ENCODE data around the gene CKAP2L. TPM values are rescaled to one million over a fixed set of nuclear protein-coding genes. Genes with fewer than 3 reads are reported as not detected.

The CKAP2L gene
- total and polyA plus RNA-seq, 9 of the 15 experiments (the other 6 are each of a cell fraction or from before 2014, with no cell fraction given) = 10.4 to 21.9 (median 14.2) TPM

DNA sequence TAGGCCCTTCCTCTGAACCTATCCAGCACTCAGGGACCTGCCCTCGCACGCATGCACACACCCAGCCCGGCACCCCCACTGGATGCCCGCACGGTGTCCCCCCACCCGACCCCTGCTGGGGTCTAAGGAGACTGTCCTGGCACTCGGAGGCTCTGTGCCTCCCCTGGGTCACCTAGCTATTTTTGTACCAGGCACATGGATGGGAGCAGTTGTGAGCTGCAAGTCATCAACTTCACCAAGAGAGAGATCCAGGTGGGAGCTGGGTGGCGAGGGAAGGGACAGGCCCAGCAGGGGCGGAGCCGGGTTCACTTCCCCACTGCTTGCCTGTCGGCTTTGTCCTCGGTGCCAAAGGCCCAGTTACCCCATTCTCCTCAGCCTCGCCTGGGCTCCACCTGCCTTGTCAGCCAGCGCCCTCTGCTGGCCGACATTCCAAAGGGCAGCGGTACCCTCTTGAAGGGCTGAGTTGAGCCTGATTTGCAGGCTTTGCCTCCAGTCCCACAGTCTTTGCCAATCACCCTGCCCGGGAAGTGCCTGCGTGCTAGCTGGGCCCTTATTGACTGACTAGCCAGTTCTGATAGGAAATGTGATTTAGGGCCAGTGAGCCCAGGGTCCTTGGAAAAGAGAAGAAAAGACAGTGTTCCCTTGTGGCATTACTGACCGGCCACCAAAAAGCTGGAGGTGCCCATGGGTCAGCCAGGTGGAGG, 37.8 kb downstream of the CKAP2L start (continued):
- peak; percentile 56; the same call in 1 of the 2 replicates for TF ChIP-seq JUN (IDR thresholded peaks at IDR 0.05; ENCODE audit: borderline replicate concordance, low read depth, low read length)
- no peak for TF ChIP-seq JUN (CRISPR knock-in tag; IDR thresholded peaks at IDR 0.05; ENCODE audit: borderline replicate concordance)
- no peak for TF ChIP-seq DNMT1 (IDR thresholded peaks at IDR 0.05)
- no peak for TF ChIP-seq ZNF408 (CRISPR knock-in tag; IDR thresholded peaks at IDR 0.05; ENCODE audit: low read depth)
- no peak for TF ChIP-seq MIER1 (IDR thresholded peaks at IDR 0.05; ENCODE audit: low read depth)
- no peak for TF ChIP-seq MCM5 (IDR thresholded peaks at IDR 0.05; ENCODE audit: low read depth)
- no peak for TF ChIP-seq ZNF311 (CRISPR knock-in tag; IDR thresholded peaks at IDR 0.05)
- TF ChIP-seq, protein P1, sequence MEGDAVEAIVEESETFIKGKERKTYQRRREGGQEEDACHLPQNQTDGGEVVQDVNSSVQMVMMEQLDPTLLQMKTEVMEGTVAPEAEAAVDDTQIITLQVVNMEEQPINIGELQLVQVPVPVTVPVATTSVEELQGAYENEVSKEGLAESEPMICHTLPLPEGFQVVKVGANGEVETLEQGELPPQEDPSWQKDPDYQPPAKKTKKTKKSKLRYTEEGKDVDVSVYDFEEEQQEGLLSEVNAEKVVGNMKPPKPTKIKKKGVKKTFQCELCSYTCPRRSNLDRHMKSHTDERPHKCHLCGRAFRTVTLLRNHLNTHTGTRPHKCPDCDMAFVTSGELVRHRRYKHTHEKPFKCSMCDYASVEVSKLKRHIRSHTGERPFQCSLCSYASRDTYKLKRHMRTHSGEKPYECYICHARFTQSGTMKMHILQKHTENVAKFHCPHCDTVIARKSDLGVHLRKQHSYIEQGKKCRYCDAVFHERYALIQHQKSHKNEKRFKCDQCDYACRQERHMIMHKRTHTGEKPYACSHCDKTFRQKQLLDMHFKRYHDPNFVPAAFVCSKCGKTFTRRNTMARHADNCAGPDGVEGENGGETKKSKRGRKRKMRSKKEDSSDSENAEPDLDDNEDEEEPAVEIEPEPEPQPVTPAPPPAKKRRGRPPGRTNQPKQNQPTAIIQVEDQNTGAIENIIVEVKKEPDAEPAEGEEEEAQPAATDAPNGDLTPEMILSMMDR (IDR thresholded peaks at IDR 0.05 in 2 of 3, conservative IDR thresholded peaks at IDR 0.05 in 1 of 3; ENCODE audit: insufficient read depth in 2 of 3, low read depth in 1 of 3, low read length in 3 of 3) = peak; percentile 95 to 98 (median 97)
- TF ChIP-seq, protein P2, sequence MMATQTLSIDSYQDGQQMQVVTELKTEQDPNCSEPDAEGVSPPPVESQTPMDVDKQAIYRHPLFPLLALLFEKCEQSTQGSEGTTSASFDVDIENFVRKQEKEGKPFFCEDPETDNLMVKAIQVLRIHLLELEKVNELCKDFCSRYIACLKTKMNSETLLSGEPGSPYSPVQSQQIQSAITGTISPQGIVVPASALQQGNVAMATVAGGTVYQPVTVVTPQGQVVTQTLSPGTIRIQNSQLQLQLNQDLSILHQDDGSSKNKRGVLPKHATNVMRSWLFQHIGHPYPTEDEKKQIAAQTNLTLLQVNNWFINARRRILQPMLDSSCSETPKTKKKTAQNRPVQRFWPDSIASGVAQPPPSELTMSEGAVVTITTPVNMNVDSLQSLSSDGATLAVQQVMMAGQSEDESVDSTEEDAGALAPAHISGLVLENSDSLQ (IDR thresholded peaks at IDR 0.05) = no peak
- TF ChIP-seq, protein P3, sequence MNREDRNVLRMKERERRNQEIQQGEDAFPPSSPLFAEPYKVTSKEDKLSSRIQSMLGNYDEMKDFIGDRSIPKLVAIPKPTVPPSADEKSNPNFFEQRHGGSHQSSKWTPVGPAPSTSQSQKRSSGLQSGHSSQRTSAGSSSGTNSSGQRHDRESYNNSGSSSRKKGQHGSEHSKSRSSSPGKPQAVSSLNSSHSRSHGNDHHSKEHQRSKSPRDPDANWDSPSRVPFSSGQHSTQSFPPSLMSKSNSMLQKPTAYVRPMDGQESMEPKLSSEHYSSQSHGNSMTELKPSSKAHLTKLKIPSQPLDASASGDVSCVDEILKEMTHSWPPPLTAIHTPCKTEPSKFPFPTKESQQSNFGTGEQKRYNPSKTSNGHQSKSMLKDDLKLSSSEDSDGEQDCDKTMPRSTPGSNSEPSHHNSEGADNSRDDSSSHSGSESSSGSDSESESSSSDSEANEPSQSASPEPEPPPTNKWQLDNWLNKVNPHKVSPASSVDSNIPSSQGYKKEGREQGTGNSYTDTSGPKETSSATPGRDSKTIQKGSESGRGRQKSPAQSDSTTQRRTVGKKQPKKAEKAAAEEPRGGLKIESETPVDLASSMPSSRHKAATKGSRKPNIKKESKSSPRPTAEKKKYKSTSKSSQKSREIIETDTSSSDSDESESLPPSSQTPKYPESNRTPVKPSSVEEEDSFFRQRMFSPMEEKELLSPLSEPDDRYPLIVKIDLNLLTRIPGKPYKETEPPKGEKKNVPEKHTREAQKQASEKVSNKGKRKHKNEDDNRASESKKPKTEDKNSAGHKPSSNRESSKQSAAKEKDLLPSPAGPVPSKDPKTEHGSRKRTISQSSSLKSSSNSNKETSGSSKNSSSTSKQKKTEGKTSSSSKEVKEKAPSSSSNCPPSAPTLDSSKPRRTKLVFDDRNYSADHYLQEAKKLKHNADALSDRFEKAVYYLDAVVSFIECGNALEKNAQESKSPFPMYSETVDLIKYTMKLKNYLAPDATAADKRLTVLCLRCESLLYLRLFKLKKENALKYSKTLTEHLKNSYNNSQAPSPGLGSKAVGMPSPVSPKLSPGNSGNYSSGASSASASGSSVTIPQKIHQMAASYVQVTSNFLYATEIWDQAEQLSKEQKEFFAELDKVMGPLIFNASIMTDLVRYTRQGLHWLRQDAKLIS (CRISPR knock-in tag; IDR thresholded peaks at IDR 0.05) = 0 out of 2 replicates have a peak, but pooled peaks have one; percentile 61
- peak; percentile 58 for TF ChIP-seq ZFX (CRISPR knock-in tag; IDR thresholded peaks at IDR 0.05)
- TF ChIP-seq, protein P4, sequence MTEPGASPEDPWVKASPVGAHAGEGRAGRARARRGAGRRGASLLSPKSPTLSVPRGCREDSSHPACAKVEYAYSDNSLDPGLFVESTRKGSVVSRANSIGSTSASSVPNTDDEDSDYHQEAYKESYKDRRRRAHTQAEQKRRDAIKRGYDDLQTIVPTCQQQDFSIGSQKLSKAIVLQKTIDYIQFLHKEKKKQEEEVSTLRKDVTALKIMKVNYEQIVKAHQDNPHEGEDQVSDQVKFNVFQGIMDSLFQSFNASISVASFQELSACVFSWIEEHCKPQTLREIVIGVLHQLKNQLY (CRISPR knock-in tag; conservative IDR thresholded peaks at IDR 0.05) = no peak
- no peak for TF ChIP-seq PML (IDR thresholded peaks at IDR 0.05; ENCODE audit: low read length)
- TF ChIP-seq ZNF780A (CRISPR knock-in tag; IDR thresholded peaks at IDR 0.05) = no peak
- TF ChIP-seq ELF4 (CRISPR knock-in tag; IDR thresholded peaks at IDR 0.05) = no peak
- no peak for TF ChIP-seq SNIP1 (IDR thresholded peaks at IDR 0.05; ENCODE audit: low read depth)
- TF ChIP-seq, protein P5, sequence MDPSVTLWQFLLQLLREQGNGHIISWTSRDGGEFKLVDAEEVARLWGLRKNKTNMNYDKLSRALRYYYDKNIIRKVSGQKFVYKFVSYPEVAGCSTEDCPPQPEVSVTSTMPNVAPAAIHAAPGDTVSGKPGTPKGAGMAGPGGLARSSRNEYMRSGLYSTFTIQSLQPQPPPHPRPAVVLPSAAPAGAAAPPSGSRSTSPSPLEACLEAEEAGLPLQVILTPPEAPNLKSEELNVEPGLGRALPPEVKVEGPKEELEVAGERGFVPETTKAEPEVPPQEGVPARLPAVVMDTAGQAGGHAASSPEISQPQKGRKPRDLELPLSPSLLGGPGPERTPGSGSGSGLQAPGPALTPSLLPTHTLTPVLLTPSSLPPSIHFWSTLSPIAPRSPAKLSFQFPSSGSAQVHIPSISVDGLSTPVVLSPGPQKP (CRISPR knock-in tag; IDR thresholded peaks at IDR 0.05) = no peak
- TF ChIP-seq XRCC3 (IDR thresholded peaks at IDR 0.05) = no peak
- TF ChIP-seq SRSF1 (IDR thresholded peaks at IDR 0.05; ENCODE audit: low read depth, low read length) = no peak
- TF ChIP-seq SNRNP70 (optimal IDR thresholded peaks at IDR 0.05; ENCODE audit: low read depth, low read length) = no peak
- TF ChIP-seq HOXB6 (CRISPR knock-in tag; IDR thresholded peaks at IDR 0.05; ENCODE audit: borderline replicate concordance) = no peak
